Forelimb muscle (tissue), 1 donor: ENCODE data around the gene HSD11B1. TPM values are rescaled to one million over a fixed set of nuclear protein-coding genes. Genes with fewer than 3 reads are reported as not detected.
"Not testable (repeated sequence)": the region's sequence is repeated elsewhere in the genome, so short reads cannot be mapped to it uniquely, and the experiment has no call there.

Experiments used
- DNase-seq: peaks from one replicate; pipeline ENCODE4 v3.0.0-alpha.2; 2013; ENCODE audit warnings: low read depth
- polyA plus RNA-seq: library from polyadenylated mRNA; unstranded; fragments of 120-200 nt; gene quantifications from one replicate; pipeline ENCODE4 v1.2.1, GENCODE V29; 2013; ENCODE audit not compliant: insufficient read length

HSD11B1 gene
- polyA plus RNA-seq, 1 donor = not detected

DNA sequence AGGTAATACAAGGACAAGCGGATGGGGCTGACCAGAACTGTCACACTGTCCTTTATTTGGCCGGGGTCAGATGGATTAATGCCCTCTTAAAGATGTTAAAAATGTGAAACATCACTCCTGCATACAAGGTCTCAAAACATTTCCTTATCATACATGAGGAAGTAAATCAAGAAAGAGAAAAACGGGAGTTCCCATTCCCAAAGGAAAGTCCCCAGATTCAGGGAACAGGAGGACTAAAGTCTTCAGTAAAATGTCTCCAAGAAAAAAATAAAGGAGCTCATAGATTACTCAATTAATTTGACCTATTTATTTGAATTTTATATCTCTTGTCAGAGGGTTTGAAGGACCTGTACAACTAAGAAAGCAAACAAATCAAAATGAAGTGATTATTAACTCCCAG lies 13.4 kb upstream of the HSD11B1 start:
- no peak for DNase-seq

DNA sequence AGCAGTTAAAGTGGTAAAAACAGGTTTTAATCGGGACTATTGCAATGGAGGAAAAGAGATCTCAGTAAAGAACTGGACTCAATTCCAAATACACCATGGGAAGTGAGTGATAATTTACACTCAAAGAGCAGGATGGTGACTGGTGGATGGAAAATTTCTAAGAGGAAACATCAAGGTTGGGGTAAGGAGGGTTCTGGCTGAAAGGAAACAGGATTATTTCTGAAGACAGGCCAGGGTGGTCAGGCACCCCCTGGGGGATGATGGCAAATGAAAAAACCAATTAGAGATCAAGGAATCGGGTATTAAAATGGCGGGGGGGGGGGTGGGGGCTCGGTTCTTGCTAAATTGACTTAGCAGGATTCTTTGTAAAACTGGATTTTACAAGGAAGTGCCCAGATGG lies 12.3 kb upstream of the HSD11B1 start:
- DNase-seq = no peak

DNA sequence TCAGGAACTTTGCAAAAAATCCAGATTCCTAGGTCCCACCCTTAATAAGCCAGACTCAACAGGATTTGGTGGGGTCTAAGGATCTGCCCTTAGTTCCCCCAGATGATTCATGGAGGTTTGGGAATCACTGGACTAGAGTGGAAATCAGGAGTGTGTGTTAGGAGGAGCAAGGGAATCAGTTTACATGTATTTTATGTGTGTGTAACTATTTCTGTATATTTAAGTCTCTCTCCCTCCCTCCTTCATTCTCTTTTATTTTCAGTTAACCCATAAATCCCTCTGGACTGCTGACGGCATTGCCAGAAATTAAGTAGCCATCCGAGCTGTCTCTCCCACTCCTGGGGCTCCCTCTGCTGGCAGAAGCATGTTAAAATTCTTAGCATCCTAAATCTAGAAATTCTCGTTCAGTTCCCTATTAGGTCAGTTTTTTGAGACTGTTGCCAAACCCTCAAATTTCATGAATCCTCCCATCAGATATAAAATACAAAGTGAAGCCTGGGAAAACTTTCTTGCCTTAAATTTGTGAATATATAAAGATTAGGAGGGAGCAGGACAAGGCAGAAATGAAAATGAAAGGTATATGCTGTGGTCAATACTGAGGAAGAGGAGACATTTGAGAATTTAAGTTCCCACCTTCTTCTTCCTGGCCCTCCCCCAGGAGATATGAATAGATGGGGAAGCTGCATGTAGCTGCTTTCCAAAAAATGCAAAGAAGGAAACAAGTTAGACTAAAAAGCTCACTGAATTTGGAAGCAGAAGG lies 11.7 kb upstream of the HSD11B1 start:
- peak; percentile 60 for DNase-seq

DNA sequence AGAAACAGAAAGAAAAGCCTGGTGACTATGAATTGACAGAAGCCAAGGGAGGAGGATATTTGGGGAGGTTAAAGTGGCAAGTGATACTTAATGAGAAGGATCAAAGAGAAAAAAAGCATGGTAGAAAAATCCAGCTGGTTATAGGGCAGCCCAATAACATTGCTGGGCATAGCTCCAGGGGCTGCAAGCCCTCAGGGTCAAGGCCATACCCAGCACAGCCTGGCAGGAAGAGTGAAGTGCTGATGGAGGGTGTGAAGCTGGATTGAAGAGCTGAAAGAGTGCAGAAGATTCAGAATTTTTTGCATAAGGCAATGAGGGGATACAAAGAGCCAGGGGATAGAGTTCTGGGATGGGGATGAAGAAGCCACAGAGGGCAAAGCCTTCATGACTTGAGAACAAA lies 8.0 kb upstream of the HSD11B1 start:
- DNase-seq = no peak

DNA sequence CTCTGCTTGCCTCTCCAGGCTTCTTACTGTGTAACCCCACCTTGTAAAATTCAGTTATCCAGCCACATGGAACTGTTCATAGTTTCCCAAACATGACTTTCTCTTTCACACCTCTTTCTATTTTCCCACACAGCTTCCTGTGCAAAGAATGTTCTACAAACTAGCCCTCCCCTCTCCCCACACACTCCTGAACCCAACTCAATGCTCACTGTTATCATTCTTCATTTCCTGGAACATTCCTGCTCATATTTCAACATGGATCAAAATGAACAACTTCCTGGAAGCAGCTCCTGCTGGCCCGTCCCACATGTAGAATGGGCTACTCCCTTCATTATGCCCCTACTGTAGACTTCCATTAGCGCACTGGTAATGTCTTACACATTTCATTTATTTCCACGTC lies 7.5 kb upstream of the HSD11B1 start:
- no peak for DNase-seq

DNA sequence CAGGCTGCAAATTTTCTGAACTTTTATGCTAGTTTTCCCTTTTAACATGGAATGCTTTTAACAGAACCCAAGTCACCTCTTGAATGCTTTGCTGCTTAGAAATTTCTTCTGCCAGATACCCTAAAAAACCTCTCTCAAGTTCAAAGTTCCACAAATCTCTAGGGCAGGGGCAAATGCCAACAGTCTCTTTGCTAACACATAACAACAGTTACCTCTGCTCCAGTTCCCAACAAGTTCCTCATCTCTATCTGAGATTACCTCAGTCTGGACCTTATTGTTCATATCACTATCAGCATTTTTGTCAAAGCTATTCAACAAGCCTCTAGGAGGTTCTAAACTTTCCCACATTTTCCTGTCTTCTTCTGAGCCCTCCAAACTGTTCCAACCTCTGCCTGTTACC lies 4.0 kb upstream of the HSD11B1 start:
- not testable (repeated sequence) for DNase-seq

DNA sequence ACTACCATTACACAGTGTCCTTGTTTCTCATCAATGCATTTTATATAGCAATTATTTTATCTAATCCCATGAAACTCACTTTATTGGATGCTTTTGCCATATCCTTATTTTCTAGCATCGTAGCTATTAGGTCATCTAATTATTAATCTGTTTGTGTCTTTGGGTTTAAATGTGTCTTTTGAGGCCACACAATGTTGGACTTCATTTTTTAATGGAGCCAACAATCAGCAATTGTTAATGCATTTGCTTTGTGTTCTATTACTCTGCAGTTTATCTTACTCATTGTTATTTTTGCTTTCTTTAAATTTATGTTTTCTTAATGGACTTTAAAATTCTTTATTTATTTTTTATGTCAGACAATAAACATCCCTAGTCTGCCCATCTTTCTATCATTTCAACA lies 1.8 kb upstream of the HSD11B1 start:
- DNase-seq = no peak

DNA sequence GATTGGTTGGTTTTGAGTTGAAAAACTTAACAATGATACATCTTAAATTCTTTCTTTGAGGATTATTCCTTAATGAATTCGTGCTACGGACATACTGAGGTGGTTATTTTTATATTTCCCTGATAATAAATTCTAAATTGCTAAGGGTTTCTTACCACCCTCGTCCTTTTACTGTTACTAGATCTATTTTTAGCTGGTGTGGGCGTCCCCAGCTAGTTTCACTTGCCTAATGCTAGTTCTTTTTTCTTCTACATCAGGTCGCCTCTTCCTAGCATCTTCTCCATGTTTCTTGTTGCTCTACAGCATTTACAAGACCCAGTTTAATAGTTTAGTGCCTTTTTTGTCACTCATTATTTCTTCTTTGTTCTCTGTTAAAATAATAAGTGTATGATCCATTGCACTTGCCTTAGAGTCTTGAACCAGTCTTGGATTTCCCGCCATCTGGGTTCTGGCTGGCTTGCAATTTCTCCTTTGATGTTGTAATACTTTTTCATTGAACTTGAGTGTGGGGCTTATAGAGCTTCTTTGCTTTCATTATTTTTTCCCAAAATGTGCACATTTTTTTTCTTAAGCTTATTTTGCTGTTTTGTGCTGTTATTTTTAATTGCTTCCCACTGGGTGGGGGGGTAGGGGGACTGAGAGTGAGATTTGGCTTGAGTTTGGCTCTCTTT lies 677 bp upstream of the HSD11B1 start:
- no peak for DNase-seq

DNA sequence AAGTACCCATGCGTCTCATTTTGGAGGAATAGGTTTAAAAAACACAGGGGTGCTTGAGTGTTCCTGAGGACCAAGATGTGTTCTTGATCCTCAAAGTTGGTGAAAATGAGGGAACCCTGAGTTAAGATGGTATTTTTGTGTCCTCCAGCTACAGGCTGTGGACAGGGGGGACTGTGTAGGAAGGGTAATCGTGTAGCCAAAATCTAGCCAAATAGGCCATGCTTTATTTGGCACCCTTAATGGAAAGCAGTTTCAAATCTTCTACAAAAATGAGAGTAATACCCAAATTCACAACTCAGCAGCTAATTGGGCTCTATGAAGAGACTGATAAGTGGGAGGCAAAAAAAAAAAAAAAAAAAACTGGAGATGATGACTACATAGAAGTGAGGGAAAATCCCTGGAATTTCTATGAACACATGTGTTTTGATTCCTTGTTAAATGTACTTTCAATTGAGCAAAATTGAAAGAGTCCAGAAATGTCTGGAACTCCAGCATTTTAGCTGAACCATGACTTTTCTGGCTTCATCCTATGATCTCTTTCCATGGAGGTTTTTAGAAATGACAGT lies 470 bp downstream of the HSD11B1 start:
- no peak for DNase-seq

DNA sequence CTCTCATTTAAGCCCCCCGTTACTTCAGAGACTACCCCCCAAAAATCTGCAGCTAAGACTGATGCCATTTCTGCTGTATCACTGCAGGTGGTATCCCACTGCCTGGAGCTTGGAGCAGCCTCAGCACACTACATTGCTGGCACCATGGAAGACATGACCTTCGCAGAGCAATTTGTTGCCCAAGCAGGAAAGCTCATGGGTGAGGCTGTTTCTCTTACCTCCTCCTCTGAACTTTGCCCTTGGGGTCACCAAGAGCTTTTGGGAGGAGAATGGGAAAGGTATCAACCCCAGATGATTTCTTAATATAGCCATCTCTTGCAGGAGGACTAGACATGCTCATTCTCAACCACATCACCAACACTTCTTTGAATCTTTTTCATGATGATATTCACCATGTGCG lies 2.0 kb downstream of the HSD11B1 start:
- no peak for DNase-seq

DNA sequence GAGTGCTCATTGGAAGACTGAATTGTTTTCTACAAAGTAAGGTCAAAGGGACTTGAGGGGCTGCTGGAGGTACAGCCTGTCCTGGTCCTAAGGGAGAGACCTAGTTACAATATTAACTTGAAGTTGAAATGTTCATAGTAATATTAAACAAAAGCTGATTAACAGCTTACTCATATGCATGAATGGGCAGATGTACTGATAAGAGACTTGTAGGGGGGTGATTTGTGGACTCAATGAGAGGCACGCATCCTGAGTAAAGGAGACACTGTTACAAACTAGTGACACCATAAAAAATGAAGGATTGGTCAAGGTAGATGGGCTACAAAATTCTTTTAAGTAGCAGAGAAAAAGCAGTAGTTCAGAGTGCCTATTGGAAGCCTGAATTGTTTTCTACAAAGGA lies 2.7 kb downstream of the HSD11B1 start:
- no peak for DNase-seq

DNA sequence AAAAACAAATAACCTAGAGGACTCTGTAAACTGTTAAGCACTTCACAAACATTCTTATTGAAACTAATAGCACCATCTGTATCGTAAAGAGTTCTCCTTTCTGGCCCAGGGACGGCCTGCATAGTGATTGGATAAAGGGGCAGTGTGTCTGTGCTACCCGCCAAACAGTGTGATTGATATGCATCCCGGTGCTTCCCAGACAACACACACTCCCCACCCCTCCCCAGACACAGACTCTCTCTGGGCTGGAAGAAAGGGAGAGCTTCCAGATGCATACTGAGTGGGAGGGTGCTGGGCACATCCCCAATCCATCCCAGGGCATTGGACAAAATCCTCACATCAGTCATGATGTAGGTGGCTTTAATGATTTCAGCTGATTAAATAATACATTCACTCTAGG lies 3.7 kb downstream of the HSD11B1 start:
- DNase-seq = no peak

DNA sequence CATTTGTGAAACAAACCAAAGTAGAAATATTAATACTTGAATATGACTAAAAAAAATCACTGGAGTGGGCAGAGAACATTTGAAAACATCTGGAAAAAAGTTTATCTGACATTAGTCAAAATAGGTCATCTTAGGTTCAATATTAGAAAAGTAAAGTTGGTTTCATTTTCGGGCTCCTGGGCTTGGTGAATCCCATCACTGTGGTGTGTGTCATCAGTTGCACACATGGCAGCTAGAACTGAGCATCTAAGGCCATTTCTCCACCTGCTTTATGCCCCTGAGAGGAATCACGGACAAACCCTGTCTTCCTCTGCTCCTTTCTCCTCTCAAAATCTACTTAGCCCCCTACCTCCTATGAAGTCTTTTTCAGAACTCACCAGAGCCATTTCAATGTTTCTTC lies 5.4 kb downstream of the HSD11B1 start:
- DNase-seq = no peak

DNA sequence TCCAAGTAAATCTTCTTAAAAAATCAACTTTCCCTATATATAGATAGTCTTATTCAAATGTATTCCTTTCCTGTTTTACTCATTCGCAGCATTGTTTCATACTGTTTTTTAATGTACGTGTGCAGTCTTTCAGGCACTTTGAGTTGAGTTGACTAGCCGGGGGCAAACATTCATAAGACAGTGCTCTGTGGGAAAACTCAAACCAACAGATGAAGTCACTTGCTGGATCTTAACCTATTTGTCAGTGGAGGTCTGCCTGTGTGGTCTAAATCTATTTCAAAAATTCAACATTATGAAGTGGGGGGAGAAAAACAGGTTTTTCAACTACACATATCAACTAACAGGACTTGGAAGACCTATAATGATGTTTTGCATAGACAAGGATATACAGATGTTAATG lies 6.2 kb downstream of the HSD11B1 start:
- DNase-seq = no peak

DNA sequence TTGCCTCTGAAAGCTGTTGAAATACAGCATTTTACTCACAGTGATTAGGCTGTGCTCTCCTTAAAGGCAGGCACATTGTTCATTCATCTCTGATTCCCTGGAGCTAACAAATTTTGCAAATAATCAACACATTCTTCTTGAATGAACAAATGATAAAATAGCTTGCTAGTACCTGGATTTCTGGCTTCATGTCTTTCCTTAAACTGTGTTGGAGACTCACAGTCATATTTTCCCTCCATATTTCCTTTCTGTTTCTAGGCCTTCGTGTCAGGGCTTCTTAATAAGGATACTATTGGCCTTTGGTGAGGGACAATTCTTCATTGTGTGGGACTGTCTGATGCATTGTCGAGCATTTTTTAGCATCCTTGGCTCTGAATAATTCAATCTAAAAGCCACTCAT lies 9.7 kb downstream of the HSD11B1 start:
- no peak for DNase-seq

DNA sequence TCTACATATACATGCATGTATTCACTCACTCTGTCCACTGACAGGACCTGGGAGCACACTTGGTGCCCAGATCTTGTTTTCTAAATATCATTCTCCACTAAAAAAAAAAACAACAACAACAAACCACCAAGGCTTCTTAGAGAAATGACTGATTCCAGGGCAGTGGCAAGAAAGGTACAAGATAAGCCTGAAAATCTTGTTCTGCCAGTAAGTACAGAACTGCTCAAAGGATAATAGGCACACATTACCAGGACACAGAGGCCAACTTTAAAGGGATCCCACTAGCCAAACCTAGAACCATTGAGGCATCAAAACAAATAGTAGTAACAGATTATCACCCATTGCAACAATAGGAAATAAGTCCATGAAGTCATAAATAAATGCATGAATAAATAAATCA lies 10.7 kb downstream of the HSD11B1 start:
- no peak for DNase-seq

DNA sequence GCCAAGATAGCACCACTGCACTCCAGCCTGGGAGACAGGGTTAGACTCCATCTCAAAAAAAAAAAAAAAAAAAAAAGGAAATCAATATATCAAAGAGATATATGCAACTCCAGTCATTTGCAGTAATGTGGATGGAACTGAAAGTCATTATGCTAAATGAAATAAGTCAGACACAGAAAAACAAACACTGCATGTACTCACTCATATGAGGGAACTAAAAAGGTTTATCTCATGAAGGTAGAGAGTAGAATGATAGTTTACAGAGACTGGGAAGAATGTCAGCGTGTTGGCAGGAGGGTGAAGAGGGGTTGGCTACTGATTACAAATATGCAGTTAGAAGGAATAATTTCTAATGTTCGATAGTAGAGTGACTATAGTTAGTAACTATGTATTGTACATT lies 13.2 kb downstream of the HSD11B1 start:
- DNase-seq = no peak

DNA sequence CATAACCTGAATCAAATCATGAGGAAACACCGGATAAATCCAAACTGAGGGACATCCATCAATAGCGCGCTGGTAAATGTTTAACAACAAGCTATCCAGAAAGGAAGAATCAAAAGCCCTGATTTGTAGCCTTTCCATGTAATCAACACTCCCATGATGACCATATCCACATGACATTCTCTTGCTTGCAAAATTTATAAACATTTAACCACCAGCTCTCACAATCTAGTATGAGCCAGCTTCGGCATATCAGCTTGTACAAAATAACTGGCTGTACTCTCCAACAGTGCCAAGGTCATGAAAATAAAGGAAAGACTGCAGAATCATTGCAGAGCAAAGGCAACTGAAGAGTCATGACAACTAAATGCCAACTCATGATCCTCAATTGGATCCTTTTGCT lies 15.7 kb downstream of the HSD11B1 start:
- DNase-seq = no peak

DNA sequence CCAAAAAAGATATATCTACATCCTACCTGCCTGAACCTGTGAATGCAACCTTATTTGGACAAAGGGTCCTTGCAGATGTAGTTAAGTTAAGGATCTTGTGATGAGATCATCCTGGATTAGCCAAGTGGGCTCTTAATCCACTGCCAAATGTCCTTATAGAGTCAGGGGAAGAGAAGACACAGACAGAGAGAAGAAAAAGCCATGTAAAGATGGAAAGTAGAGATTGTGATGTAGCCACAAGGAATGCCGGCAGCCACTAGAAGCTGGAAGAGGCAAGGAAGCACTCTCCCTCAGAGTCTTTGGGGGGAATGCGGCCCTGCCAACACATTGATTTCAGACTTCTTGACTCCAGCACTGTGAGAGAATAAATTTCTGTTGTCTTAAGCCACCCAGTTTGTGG lies 16.2 kb downstream of the HSD11B1 start:
- no peak for DNase-seq

DNA sequence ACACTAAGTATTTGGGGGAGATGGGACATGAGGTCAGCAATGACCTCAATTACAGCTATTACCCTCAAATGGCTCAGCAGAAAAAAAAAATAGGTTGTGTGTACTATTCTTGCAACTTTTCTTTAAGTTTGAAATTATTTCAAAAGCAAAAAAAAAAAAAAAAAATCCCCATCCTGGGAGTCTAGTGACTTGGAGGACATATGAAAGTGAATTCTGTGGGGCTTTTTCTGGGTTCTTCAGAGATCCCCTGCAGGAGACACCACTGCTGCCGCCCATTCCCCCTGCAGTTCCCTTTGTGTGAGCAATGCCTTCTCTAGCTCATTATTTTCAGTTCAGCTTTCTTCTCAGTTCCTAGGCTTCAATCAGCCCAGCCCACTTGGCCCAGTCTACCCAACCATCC lies 16.7 kb downstream of the HSD11B1 start:
- no peak for DNase-seq

DNA sequence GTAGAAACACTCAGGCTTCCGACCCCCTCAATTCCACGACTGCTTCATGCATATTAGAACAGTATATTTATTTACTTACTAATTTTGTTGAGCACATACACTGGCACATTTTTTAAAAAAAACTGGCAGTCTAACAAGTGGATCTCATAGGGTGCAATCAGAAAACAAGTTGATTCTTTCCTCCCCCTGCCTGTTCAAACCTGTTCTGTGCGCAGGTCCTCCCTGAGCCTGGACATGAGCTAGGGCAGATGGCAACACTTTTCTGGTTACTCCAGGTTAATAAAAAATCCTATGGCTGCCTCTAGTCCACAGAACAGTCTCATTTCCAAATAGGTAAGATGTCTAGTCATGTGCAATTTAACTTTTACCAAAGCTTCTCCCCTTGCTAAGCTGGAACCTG lies 18.6 kb downstream of the HSD11B1 start:
- no peak for DNase-seq

DNA sequence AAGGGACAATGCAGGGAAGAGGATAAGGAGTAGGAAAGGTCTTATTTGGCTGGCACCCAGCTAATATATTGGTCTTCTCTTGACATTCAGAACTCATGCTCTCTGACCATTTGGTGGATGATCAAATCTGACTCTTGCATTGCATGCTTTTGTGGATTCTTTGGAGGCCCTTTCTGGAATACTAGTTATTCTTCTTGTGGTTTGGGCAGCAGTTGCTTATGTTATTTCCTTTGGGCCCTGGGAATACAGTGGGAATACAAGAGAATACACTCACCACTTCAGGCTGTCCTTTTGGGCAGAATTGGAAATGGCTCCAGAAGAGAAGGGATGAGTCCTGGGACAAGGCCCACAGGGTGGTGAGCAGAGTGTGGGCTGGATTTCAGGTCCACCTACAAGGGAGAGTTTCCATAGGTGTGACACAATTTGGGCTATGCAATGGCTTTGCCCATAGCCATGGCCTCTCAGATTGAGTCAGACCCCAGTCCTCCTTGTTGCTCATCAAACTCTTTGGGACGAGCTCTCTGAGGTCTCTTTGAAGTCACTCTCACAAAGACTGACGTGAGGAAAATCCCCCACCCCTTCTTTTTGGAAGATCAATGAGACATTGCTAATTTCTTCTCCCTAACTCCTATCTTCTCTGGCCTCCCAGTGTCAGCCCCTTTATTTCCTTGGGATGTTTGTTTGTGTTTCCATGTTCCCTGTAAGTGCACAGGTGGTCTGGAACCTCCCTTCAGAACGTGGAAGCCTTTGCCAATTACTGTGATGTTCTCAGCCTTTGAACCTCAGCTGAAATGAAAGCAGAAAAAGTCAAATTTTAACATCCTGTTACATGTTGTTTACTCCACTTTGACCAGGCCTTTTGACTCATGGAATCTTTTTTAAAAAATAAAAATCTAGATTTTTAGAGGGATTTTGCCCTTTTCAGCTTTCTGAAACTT lies 19.4 kb downstream of the HSD11B1 start:
- no peak for DNase-seq
